K562 (cell line): Measurements from ENCODE around the gene ARID3A. TPM values are rescaled to one million over a fixed set of nuclear protein-coding genes. Genes with fewer than 3 reads are reported as not detected.

Source experiments
- ATF7 ChIP-seq: fragments of 450-650 bp; IDR thresholded peaks from 2 replicates; pipeline ENCODE4 v1.7.1; 2014; ENCODE audit warnings: mild to moderate bottlenecking, moderate library complexity
- KHSRP ChIP-seq: fragments of 450-650 bp; IDR thresholded peaks from 2 replicates; pipeline ENCODE4 v1.6.1; 2017
- MEF2D ChIP-seq: conservative IDR thresholded peaks from 2 replicates; pipeline ENCODE4 v1.6.1; 2016; ENCODE audit warnings: low read depth, missing genetic modification characterization, missing compliant biosample characterization
- MNT ChIP-seq, 2 experiments: fragments of 450-650 bp; conservative IDR thresholded peaks; 2 replicates each; pipeline ENCODE4 v1.6.1; 2017; ENCODE audit warnings: mild to moderate bottlenecking in 2 of 2, moderate library complexity in 2 of 2
- NR2F6 ChIP-seq: fragments of 450-650 bp; formaldehyde crosslinking; IDR thresholded peaks from 2 replicates; pipeline ENCODE4 v1.4.0; 2020; ENCODE audit warnings: mild to moderate bottlenecking
- RNF2 ChIP-seq: sonication (generic); IDR thresholded peaks from 2 replicates; pipeline ENCODE4 v1.6.1; 2016
- RREB1 ChIP-seq: fragments of 250-450 bp; sonication (Bioruptor Pico); IDR thresholded peaks from 2 replicates; pipeline ENCODE4 v1.4.0; 2020
- TOE1 ChIP-seq, 2 experiments: fragments of 450-650 bp in 1 of 2; sonication (generic) in 1 of 2; formaldehyde crosslinking in 1 of 2; IDR thresholded peaks; 2 replicates each; pipeline versions ENCODE4 v1.7.1 to v1.8.0; 2016 to 2022; ENCODE audit warnings: borderline replicate concordance in 2 of 2, mild to moderate bottlenecking in 2 of 2, antibody characterized with exemption in 1 of 2, inconsistent platforms in 1 of 2, low read depth in 1 of 2, missing genetic modification reagents in 1 of 2, moderate library complexity in 1 of 2
- polyA plus RNA-seq, 8 experiments: library from polyadenylated mRNA; depleted of rRNA in 4 of 8; stranded (reverse) in 5 of 8; unstranded in 3 of 8; fragments of >200 nt; fragmentation: Nextera tagmentation in 2 of 8; fragmentation: Illumina TruSeq in 1 of 8; extraction: Ambion mirVana in 2 of 8; extraction: Trizol in 1 of 8; gene quantifications; 2 replicates each; pipeline versions ENCODE4 v1.2.1 to v1.2.3, GENCODE V29; 2011 to 2014; ENCODE audit warnings: inconsistent platforms in 1 of 8, missing spikeins in 1 of 8
- total RNA-seq, 7 experiments: library from RNA; depleted of rRNA in 6 of 7; stranded (reverse); fragments of >200 nt in 6 of 7; fragmentation: Illumina TruSeq in 2 of 7; extraction: Trizol in 2 of 7; gene quantifications; 2 replicates each; pipeline versions ENCODE4 v1.2.1 to v1.2.3, GENCODE V29; 2011 to 2021; ENCODE audit warnings: low replicate concordance in 1 of 7

ARID3A gene
- total and polyA plus RNA-seq, 9 of the 15 experiments (the other 6 are each of a cell fraction or from before 2014, with no cell fraction given), result 1.4 to 118 (median 31.2) TPM

GRCh38 chr19:996051-996838, 70.4 kb downstream of the ARID3A start (continued):
- TF ChIP-seq TOE1 (IDR thresholded peaks at IDR 0.05; ENCODE audit: borderline replicate concordance) (0 out of 2 replicates have a peak, but pooled peaks have one; percentile 19), TOE1 (CRISPR knock-in tag; IDR thresholded peaks at IDR 0.05; ENCODE audit: borderline replicate concordance, low read depth) (no peak), ATF7 (peak; percentile 99), MEF2D (tag) (no peak), RNF2 (no peak), RREB1 (CRISPR knock-in tag) (0 out of 2 replicates have a peak, but pooled peaks have one; percentile 55), NR2F6 (CRISPR knock-in tag) (peak; percentile 60; the same call in 1 of the 2 replicates), MNT (conservative IDR thresholded peaks at IDR 0.05) (peak in 1 of 2 experiments; percentile 51; a peak in 2 of 4 replicates), KHSRP (peak; percentile 79)
